PC-3 (cell line): ENCODE measurements around the gene KIFC1. TPM values are rescaled to one million over a fixed set of nuclear protein-coding genes. Genes with fewer than 3 reads are reported as not detected.
"Not testable (repeated sequence)": the region's sequence is repeated elsewhere in the genome, so short reads cannot be mapped to it uniquely, and the experiment has no call there.

Source experiments
- ATAC-seq: fragments of 200-7000 bp; cut with Tn5 transposase; 2 replicates; pipeline ENCODE4 v1.9.1; 2020; ENCODE audit warnings: mild to moderate bottlenecking, moderate library complexity
- BruUV-seq: library from RNA; stranded (reverse); fragments of 400-500 nt; replicated peaks from 2 replicates; lab custom pipeline; 2021; lab: Mats Ljungman, UMichigan
- CTCF ChIA-PET: fragments of 300-600 bp; sonication (Branson Sonifier 250); formaldehyde crosslinking; loops from one replicate; lab custom pipeline; 2022; ENCODE audit warnings: antibody characterized with exemption; lab: Charles Lee
- POLR2A ChIA-PET: fragments of 300-600 bp; sonication (Branson Sonifier 250); formaldehyde crosslinking; loops from one replicate; lab custom pipeline; 2022; ENCODE audit warnings: antibody characterized with exemption; ENCODE audit not compliant: unreplicated experiment; lab: Charles Lee
- DNase-seq: peaks from one replicate; pipeline ENCODE4 v3.0.0-alpha.2; 2015
- H2AFZ ChIP-seq: fragments of 300-600 bp; sonication (generic); 2 replicates; pipeline ENCODE4 v1.6.0; 2016; ENCODE audit warnings: antibody characterized with exemption, low read length
- H3F3A ChIP-seq: fragments of 300-600 bp; sonication (generic); one replicate; pipeline ENCODE4 v1.6.0; 2017; ENCODE audit warnings: antibody characterized with exemption, low read length, control low read depth, mild to moderate bottlenecking; ENCODE audit not compliant: unreplicated experiment
- H3K27ac ChIP-seq: fragments of 300-600 bp; sonication (generic); 2 replicates; pipeline ENCODE4 v1.5.1; 2016; ENCODE audit warnings: mild to moderate bottlenecking, low read length
- H3K27me3 ChIP-seq: fragments of 300-600 bp; sonication (generic); 2 replicates; pipeline ENCODE4 v1.6.1; 2016; ENCODE audit warnings: low read length, mixed read lengths
- H3K36me3 ChIP-seq: fragments of 300-600 bp; sonication (generic); 2 replicates; pipeline ENCODE4 v1.6.1; 2016; ENCODE audit warnings: low read depth, mixed run types, low read length, mixed read lengths
- H3K4me1 ChIP-seq: fragments of 300-600 bp; sonication (generic); 2 replicates; pipeline ENCODE4 v1.5.1; 2016; ENCODE audit warnings: low read length; ENCODE audit not compliant: insufficient read depth
- H3K4me2 ChIP-seq: fragments of 300-600 bp; sonication (generic); 2 replicates; pipeline ENCODE4 v1.6.0; 2016; ENCODE audit warnings: low read length
- H3K4me3 ChIP-seq: fragments of 300-600 bp; sonication (generic); 2 replicates; pipeline ENCODE4 v1.5.1; 2016; ENCODE audit warnings: mild to moderate bottlenecking, low read length, mixed read lengths
- H3K79me2 ChIP-seq: fragments of 300-600 bp; sonication (generic); 2 replicates; pipeline ENCODE4 v1.6.1; 2017; ENCODE audit warnings: low read length, mixed read lengths
- H3K9ac ChIP-seq: fragments of 300-600 bp; sonication (generic); 2 replicates; pipeline ENCODE4 v1.6.0; 2016; ENCODE audit warnings: mild to moderate bottlenecking, low read length
- H3K9me2 ChIP-seq: fragments of 300-600 bp; sonication (generic); replicated peaks from 2 replicates; pipeline ENCODE4 v1.6.1; 2016; ENCODE audit warnings: mixed run types, low read length, mixed read lengths
- H3K9me3 ChIP-seq: fragments of 300-600 bp; sonication (generic); 2 replicates; pipeline ENCODE4 v1.6.1; 2016; ENCODE audit warnings: low read length, mixed read lengths
- H4K20me1 ChIP-seq: fragments of 300-600 bp; sonication (generic); 2 replicates; pipeline ENCODE4 v1.6.1; 2016; ENCODE audit warnings: low read length, mixed read lengths
- EZH2 ChIP-seq: fragments of 300-600 bp; sonication (generic); IDR thresholded peaks from one replicate; pipeline ENCODE4 v1.6.1; 2017; ENCODE audit warnings: antibody characterized with exemption, mild to moderate bottlenecking, low read length; ENCODE audit not compliant: unreplicated experiment
- EZH2phosphoT487 ChIP-seq: fragments of 300-600 bp; sonication (generic); IDR thresholded peaks from 2 replicates; pipeline ENCODE4 v1.6.1; 2018; ENCODE audit warnings: mild to moderate bottlenecking, antibody characterized with exemption, low read length, borderline replicate concordance
- intact Hi-C: fragments of 100-400 bp; cut with micrococcal nuclease; formaldehyde crosslinking; loops from 2 replicates; pipeline ENCODE4 v1.9.0; 2023
- total RNA-seq: library from RNA; depleted of rRNA; stranded (reverse); fragments of >200 nt; gene quantifications from 2 replicates; pipeline ENCODE4 v1.2.3, GENCODE V29; 2014
- TF ChIP-seq, protein P1 (sequence below): fragments of 300-600 bp; sonication (generic); conservative IDR thresholded peaks from 2 replicates; pipeline ENCODE4 v1.5.1; 2017; ENCODE audit warnings: antibody characterized with exemption, low read depth, mild to moderate bottlenecking, low read length

KIFC1 gene
- total RNA-seq, 1 experiment from 2014 or later = 66.7 TPM

DNA sequence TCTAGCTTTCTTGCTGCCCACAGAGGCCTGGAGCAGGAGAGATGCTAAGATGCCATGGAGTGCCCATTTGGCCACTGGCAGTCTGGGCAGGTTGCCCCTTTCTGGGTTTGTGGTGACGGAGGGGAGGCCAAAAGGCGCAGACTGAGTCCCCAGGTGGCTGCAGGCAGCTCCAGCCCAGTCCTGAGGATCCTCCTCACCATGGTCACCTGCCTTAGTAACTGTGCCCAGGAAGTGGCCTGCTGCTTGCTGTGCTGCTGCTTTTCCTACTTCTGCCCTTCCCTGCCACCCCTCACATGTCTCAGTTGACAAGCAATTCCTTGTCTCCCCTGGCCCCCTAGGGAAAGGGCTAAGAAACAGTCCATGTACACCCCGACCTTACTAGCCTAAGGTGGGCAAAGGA lies 35.3 kb upstream of the KIFC1 start:
- Histone ChIP-seq H3K9ac (no peak overlapping the region), H4K20me1 (no peaks in the 10 kb centered on the region), H3K36me3 (no peaks in the 10 kb centered on the region), H3F3A (no peaks in the 10 kb centered on the region), H3K79me2 (no peaks in the 10 kb centered on the region), H3K27me3 (no peaks in the 10 kb centered on the region), H3K9me3 (no peaks in the 10 kb centered on the region), H3K27ac (no peak overlapping the region), H2AFZ (no peak overlapping the region), H3K4me1 (peaks cover 7% of the 10 kb centered on the region), H3K9me2 (no peaks in the 10 kb centered on the region), H3K4me3 (no peak overlapping the region), H3K4me2 (no peak overlapping the region)
- no TSS peak for BruUV-seq
- no peak for DNase-seq
- ATAC-seq = no peak
- TF ChIP-seq, protein P1, sequence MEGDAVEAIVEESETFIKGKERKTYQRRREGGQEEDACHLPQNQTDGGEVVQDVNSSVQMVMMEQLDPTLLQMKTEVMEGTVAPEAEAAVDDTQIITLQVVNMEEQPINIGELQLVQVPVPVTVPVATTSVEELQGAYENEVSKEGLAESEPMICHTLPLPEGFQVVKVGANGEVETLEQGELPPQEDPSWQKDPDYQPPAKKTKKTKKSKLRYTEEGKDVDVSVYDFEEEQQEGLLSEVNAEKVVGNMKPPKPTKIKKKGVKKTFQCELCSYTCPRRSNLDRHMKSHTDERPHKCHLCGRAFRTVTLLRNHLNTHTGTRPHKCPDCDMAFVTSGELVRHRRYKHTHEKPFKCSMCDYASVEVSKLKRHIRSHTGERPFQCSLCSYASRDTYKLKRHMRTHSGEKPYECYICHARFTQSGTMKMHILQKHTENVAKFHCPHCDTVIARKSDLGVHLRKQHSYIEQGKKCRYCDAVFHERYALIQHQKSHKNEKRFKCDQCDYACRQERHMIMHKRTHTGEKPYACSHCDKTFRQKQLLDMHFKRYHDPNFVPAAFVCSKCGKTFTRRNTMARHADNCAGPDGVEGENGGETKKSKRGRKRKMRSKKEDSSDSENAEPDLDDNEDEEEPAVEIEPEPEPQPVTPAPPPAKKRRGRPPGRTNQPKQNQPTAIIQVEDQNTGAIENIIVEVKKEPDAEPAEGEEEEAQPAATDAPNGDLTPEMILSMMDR = no peak
- no peak for TF ChIP-seq EZH2
- no peak for TF ChIP-seq EZH2phosphoT487
- intact Hi-C loops = no loop called here
- ChIA-PET POLR2A (no interaction called here), CTCF (interaction anchor here (0.6 kb wide), 1 partner anchor 28 kb away, joined by 3 read pairs; no protein-coding TSS in a partner anchor)

GRCh38 chr6:33357160-33357871 lies 34.3 kb upstream of the KIFC1 start:
- H3K27ac ChIP-seq, H3K4me3 ChIP-seq, H3K79me2 ChIP-seq, H3K4me2 ChIP-seq, H3K9me2 ChIP-seq, H3F3A ChIP-seq, H3K36me3 ChIP-seq, H3K27me3 ChIP-seq, intact Hi-C loops, DNase-seq, H4K20me1 ChIP-seq, ATAC-seq, POLR2A ChIA-PET, CTCF ChIA-PET, H3K4me1 ChIP-seq, BruUV-seq, H3K9ac ChIP-seq, H2AFZ ChIP-seq, H3K9me3 ChIP-seq: not testable (repeated sequence)

- TF ChIP-seq EZH2 (no peak), EZH2phosphoT487 (no peak)
- TF ChIP-seq, protein P1 = no peak
- Histone ChIP-seq H3K27ac (no peak overlapping the region), H3F3A (no peaks in the 10 kb centered on the region), H3K4me2 (no peak overlapping the region), H3K4me3 (no peak overlapping the region), H3K36me3 (no peaks in the 10 kb centered on the region), H3K27me3 (no peaks in the 10 kb centered on the region), H2AFZ (no peak overlapping the region), H3K79me2 (no peaks in the 10 kb centered on the region), H3K9me3 (no peaks in the 10 kb centered on the region), H3K4me1 (peaks cover 7% of the 10 kb centered on the region), H3K9ac (no peak overlapping the region), H4K20me1 (no peaks in the 10 kb centered on the region), H3K9me2 (no peaks in the 10 kb centered on the region)
- no TSS peak for BruUV-seq
- ATAC-seq = no peak
- ChIA-PET CTCF (no interaction called here), POLR2A (no interaction called here)
- intact Hi-C loops = no loop called here
- no peak for DNase-seq
Observed at GRCh38 chr6:33359331-33359730, 32.3 kb upstream of the KIFC1 start.

- H3K4me3 ChIP-seq, H3K79me2 ChIP-seq, H3F3A ChIP-seq, ATAC-seq, H3K9me3 ChIP-seq, BruUV-seq, H3K36me3 ChIP-seq, CTCF ChIA-PET, H3K9ac ChIP-seq, intact Hi-C loops, H3K27ac ChIP-seq, H3K27me3 ChIP-seq, H2AFZ ChIP-seq, DNase-seq, POLR2A ChIA-PET, H3K4me1 ChIP-seq, H3K4me2 ChIP-seq, H4K20me1 ChIP-seq, H3K9me2 ChIP-seq: not testable (repeated sequence)
Observed at GRCh38 chr6:33363486-33363885, 28.1 kb upstream of the KIFC1 start.
